ENCODE measurements around the gene ENOPH1.
"Not testable (repeated sequence)": the region's sequence is repeated elsewhere in the genome, so short reads cannot be mapped to it uniquely, and the experiment has no call there.

Gene ENOPH1

DNA sequence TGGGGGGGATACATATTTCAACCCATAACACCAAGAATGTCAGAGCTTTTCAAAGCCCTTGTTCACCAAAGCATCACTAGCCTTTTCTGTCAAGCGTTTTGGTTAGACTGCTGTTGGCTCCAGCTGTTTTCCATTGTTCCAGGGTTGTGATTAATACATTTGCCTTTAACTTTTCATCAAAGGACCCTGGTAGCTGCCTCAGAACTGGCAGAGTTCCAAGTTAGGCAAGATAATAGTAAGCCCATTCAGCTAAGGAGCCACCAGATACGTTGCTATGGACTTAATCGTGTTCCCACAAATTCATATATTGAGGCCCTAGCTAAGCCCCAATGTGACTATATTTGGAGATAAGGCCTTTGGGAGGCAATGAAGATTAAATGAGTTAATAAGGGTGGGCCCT, 37.1 kb downstream of the ENOPH1 start:
- in situ Hi-C loops (cut with HindIII; ENCODE audit: low sequenced_read_pairs), result no loop called here

DNA sequence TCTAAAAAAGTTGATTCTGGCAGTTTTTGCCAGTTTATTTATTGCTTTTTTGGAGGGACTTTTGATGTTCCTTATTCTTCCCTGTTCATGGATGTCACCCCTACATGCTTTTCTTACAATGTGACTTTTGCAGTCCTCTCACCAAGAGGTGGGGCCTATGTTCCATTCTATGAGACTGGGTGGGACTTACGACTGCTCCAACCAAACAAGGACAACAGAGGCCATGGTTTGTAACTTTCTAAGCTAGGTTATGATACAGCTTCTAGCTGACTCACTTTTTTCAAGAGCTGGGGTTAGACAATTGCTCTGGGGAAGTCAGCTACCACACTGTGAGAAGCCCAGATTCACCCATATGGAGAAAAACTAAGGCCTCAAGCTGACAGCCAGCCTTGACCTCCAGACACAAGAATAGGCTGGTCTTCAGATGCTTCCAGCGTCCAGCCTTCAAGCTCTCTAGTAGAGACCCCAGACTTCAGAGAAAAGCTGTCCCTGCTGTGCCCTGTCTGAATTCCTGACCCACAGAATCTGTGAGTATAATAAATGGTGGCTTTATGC, 39.5 kb downstream of the ENOPH1 start:
- in situ Hi-C loops (cut with HindIII; ENCODE audit: low sequenced_read_pairs), result no loop called here

DNA sequence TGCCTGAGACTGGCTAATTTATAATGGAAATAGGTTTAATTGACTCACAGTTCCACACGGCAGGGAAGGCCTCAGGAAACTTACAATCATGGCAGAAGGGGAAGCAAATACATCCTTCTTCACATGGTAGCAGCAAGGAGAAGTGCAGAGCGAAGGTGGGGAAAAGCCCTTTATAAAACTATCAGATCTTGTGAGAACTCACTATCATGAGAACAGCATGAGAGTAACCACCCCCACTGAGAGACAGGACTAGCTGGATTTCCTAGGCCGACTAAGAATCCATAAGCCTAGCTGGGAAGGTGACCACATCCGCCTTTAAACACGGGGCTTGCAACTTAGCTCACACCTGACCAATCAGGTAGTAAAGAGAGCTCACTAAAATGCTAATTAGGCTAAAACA, 42.7 kb downstream of the ENOPH1 start:
- in situ Hi-C loops (cut with HindIII; ENCODE audit: low sequenced_read_pairs), result not testable (repeated sequence)

DNA sequence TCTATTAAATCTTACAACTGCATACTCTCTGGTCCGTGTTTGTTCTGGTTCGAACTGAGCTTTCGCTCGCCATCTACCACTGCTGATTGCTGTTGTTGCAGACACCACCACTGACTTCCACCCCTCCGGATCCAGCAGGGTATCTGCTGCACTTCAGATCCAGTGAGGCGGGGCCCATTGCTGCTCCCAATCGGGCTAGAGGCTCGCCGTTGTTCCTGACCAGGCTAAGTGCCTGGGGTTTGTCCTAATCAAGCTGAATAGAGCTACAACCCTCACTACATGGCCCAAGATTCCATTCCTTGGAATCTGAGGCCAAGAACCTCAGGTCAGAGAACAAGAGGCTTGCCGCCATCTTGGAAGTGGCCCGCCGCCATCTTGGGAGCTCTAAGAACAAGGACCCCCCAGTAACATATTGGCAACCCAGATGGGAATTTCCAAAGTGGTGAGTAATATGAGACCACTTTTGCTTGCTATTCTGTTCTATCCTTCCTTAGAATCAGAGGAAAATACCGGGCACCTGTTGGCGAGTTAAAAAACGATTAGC, 43.3 kb downstream of the ENOPH1 start:
- in situ Hi-C loops (cut with HindIII; ENCODE audit: low sequenced_read_pairs), result no loop called here

DNA sequence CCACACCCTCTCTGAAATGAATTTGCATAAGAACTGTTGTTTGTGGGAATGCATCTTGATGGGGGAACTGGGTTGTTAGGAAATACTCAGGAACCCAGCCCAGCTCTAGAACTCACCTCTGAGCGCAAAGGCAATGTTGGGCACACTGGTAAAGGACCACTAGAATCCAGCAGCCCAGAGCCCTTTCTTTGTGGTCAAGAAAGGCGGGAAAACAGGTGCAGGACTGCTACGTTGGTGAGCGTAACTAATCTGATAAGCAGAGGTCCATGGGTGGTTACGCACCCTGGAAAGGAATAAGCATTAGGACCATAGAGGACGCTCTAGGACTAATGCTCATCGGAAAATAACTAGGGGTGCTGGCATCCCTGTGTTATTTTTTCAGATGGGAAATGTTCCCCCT, 45.5 kb downstream of the ENOPH1 start:
- in situ Hi-C loops (cut with HindIII; ENCODE audit: low sequenced_read_pairs), result not testable (repeated sequence)

DNA sequence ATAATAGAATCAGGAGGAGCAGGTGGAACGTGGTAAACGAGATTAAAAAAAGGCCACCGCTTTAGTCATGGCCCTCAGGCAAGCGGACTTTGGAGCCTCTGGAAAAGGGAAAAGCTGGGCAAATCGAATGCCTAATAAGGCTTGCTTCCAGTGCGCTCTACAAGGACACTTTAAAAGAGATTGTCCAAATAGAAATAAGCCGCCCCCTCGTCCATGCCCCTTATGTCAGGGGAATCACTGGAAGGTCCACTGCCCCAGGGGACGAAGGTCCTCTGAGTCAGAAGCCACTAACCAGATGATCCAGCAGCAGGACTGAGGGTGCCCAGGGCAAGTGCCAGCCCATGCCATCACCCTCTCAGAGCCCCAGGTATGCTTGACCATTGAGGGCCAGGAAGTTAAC, 47.1 kb downstream of the ENOPH1 start:
- in situ Hi-C loops (cut with HindIII; ENCODE audit: low sequenced_read_pairs), result not testable (repeated sequence)

DNA sequence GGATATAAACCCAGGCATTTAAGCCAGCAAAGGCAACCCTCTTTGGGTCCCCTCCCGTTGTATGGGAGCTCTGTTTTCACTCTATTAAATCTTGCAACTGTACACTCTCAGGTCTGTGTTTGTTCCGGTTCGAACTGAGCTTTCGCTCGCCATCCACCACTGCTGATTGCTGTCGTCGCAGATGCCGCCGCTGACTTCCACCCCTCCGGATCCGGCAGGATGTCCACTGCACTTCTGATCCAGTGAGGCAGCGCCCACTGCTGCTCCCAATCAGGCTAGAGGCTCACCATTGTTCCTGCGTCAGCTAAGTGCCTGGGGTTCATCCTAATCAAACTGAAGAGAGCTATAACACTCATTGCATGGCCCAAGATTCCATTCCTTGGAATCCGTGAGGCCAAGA, 49.2 kb downstream of the ENOPH1 start:
- in situ Hi-C loops (cut with HindIII; ENCODE audit: low sequenced_read_pairs), result no loop called here

DNA sequence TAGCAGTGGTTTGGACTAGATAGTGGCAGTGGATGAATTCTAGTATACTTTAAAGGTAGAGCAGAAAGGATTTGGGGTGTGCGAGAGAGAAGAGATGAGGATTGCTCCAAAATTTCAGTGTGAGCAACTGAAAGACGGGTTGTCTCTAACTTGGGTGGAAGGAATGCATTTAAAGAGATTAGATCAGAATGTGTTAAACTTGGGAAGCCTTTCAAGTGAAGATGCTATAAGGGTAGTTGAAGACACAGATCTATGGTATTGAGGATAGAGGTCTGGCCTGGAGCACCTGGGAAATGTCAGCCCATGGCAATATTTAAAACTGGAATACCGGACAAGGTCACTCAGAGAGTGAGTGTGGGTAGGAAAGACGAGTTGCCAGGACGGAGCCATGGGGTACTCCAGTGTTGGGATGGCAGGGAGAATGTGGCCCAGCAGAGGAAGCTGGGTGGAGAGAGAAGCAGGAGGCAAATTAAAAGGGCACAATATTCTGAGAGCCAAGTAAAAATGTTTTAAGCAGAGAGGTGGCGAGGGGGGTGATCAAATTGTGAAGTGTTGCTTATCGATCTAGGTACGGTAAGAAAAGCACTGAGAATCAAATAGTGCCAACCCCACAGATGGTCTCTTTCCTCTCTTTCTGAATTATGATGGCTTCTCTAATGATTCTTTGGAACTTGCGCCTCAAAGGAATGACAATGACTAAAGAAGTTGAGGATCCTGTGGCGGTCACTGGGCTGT, 50.5 kb downstream of the ENOPH1 start:
- in situ Hi-C loops (cut with HindIII; ENCODE audit: low sequenced_read_pairs), result no loop called here

DNA sequence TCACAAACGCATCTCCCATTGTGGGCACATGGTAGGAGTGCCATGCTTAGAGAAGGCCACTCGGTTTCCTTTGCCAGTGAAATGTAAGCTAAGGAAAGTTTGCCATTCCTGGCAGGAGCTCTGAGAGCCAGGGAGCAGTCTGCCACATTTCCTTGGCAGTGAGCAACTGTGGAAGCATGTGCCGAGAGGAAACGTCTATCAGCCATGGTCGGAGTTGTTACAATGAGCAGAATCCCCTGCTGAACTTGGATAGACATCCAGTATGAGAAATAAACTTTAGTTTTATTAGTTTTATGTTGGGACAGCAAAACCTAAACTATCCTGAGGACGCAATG, 51.1 kb downstream of the ENOPH1 start:
- in situ Hi-C loops (cut with HindIII; ENCODE audit: low sequenced_read_pairs), result no loop called here

DNA sequence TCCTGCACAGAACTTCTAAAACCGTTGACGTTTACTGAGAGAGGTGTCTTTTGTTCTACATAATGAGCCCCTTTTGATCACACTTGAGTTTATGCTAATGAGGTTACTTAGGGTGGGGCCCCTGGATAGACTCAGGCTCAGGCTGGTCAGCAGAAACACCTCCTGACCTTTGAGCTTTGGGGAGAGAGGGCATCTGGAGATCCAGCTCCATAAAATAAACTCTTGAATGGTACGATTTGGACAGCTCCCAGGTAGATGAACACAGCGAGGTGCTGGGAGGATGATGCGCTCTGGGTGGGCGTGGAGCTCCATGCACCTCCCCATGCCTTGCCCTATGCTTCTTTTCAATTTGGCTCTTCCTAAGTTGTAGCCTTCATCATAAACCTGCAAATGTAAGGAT, 52.0 kb downstream of the ENOPH1 start:
- in situ Hi-C loops (cut with HindIII; ENCODE audit: low sequenced_read_pairs), result no loop called here

DNA sequence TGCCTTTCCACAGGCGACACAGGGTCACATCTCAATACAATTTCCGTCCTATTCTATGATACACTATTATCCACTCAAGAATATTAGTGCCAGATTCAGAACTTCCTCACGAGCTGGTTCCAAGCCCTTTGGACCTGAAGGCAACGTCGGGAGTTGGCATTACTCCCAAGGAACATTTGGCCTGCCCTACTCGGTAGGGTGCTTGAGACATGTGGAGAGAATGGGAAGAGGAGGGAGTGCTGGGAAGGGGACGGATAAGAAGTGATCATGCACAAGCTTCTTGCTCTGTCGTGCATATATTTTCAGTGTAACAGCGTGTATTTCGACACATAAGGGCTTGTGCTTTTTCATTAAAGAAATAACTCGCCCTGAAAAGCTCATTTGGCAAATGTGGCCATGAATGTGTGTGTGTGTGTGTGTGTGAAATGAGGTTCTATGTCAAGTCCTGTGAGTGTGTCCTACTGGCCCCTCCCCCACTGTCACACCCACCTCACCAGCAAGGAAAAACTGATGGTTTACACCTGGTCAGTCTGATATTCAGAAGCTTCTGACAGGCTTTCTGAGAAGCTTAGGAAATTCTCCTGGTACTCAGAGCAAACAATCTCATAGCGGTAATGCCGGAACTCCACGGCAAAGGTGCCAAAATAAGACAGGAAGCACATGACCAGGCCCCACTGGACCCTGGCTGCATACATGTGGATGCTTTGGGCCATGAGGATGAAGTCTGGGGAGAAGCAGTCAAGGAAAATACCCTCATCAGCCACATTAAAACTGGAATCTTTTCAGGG, 54.8 kb downstream of the ENOPH1 start:
- in situ Hi-C loops (cut with HindIII; ENCODE audit: low sequenced_read_pairs), result no loop called here

DNA sequence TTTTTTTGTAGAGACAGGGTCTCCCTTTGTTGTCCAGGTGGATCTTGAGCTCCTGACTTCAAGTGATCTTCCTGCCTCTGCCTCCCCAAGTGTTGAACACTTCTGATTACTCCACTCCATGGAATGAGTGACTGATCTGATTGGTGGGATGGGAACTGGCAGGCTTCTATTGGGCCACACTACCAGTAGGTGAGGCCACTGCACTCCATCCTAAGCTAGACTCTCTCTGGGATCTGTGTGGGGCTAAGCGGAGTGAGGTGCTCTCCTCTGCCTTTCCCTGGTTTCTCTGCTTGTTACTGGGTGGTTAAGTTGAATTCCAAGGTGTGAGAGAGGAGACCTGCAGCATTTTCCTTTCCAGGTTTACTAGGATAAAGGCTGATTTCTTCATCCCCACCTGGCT, 58.7 kb downstream of the ENOPH1 start:
- in situ Hi-C loops (cut with HindIII; ENCODE audit: low sequenced_read_pairs), result no loop called here

DNA sequence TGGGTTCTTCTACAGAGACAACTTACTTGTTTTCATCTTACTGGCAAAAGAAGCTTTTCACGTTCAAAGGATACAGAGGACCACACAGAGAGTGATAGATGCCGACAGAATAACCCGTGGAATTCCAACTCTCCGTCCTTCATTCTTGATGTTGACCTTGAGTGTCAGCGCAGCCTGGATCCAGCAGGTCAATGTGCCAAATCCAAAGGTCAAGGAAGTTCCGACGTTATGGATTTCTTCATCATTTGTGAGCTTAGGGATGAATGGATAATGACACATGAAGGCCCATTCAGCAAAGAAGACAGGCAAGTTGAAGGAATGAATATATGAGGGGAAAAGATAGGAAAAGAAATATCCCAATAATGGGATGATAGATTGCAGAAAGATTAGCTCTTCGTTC, 59.6 kb downstream of the ENOPH1 start:
- in situ Hi-C loops (cut with HindIII; ENCODE audit: low sequenced_read_pairs), result no loop called here

DNA sequence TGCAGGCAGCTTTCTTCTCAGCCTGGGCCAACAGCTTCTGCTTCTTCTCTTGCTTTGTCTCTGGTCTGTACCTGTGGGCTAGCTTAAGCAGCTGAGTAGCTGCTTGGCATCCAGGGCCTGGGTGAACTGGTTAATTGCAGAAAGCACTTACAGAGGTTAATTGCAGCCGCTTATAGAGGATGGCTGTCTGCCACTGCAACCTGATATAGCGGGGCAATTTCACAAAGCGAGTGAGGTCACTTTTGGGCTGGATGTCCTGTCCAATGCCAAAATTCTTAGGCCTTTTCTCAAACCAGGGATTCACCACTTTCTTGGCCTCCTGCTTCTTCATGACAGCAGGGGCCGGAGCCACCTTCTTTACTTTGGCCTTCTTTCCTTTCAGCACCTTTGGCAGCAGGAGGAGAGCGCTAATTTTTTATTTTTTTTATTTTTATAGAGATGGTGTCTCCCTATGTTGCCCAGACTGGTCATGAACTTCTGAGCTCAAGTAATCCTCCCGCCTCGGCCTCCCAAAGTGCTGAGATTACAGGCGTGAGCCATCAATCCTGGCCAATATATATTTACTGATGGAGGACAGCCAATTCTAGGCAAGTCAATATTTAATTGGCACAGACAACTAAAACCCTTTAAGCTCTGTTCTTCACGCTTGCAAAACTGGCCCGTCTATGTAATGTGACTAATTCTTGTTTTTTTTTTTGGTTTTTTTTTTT, 61.0 kb downstream of the ENOPH1 start:
- in situ Hi-C loops (cut with HindIII; ENCODE audit: low sequenced_read_pairs), result no loop called here

DNA sequence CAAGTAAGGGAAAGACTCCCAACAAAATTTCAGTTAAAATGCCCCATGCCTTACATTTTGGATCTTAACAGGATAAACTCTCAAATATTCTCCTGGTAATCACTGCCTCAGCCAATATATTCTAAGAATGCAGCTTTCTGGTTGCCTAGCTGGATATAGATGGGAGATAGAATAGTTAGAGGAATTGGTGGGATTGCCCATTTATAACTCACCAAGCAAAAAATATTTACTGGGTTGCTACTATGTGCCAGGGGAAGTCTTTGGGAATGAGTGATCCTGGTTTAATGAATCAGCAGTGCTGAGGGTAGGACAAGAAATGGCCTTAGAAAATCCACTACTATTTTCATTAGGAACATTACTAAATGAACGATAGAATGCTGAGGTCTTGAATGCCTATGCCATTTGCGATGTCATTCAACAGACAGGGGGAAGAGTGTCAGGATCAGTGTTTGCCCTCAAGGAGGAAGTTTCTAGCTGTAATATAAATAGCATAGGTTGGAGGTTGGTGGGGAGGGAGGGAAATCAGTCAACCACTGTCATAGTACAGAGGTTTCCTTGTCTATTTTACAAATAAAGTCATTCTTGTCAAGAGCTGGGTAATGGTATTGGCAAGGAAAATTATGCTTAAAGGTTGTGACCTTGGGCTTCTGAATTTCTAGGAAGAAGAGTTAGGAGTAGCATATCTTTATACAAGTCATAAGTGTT, 63.5 kb downstream of the ENOPH1 start:
- in situ Hi-C loops (cut with HindIII; ENCODE audit: low sequenced_read_pairs), result no loop called here

DNA sequence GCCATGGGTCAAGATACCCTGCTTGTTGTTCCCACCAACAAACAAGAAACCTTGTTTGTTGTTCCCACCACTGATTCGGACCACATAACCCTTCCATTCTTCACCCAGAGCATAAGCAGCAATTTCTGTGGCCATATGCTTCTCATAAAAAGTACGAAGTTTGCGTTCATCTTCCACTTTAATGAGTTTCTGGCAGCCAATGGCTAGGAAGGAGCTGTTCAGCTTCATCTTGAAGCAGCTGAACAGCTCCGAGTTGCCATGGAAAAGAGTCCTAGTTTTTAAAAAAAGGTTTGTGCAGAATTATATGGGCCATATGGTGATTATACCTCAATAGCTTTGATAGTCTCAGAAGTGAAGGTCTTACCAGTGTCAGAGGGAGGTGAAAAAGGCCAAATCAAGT, 65.3 kb downstream of the ENOPH1 start:
- in situ Hi-C loops (cut with HindIII; ENCODE audit: low sequenced_read_pairs), result no loop called here

DNA sequence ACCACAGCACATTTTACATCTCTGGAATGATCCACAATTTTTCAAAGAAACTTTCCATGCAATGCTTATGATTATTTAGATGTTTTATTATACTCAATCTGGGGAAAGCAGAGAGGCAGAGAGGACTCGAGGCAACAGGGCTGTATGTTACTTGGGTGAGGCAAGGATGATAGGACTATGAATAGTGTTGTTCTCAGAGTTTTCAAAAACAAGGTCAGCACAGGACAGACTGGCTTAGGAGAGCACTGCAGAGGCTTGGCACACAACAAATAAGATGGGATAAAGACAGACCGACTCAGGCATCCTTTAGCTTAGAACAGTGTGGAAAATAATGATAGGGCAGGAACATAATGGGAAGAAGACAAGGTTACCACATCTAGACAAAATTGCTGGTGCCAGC, 66.0 kb downstream of the ENOPH1 start:
- in situ Hi-C loops (cut with HindIII; ENCODE audit: low sequenced_read_pairs), result no loop called here

DNA sequence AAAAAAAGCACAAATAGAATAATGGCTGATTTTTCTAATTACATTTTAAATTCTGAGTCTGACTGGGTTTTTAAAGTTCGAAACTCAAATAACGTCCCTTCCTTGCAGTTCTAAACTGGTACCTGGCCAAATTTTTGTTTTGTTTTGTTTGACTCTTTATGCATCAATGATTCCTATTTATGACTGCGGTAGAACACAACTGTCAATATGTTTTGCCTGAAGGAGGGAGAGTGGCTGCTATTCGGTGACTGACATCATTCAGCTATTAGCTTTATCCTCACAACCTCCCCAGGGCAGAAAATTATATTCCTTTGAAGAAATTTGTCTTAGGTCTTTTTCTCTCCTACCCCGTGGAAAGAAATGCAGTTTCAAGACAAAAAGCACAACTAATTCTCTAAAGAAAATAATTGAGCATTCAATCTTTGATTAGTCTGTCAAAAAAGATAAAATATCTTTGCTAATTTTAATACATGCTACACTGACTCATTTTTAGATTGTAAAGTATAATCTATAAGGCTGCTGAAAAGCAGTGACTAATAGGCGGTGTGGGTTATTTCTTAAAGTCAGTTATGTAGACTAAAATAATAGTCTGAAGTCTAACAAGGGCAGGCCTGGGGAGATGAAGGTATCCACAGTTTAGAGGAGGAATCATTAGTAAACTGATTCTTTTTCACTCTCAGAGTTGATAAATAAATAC, 69.5 kb downstream of the ENOPH1 start:
- in situ Hi-C loops (cut with HindIII; ENCODE audit: low sequenced_read_pairs), result loop anchor here (5.0 kb wide), 1 partner anchor 42 kb away; no protein-coding TSS in a partner anchor

DNA sequence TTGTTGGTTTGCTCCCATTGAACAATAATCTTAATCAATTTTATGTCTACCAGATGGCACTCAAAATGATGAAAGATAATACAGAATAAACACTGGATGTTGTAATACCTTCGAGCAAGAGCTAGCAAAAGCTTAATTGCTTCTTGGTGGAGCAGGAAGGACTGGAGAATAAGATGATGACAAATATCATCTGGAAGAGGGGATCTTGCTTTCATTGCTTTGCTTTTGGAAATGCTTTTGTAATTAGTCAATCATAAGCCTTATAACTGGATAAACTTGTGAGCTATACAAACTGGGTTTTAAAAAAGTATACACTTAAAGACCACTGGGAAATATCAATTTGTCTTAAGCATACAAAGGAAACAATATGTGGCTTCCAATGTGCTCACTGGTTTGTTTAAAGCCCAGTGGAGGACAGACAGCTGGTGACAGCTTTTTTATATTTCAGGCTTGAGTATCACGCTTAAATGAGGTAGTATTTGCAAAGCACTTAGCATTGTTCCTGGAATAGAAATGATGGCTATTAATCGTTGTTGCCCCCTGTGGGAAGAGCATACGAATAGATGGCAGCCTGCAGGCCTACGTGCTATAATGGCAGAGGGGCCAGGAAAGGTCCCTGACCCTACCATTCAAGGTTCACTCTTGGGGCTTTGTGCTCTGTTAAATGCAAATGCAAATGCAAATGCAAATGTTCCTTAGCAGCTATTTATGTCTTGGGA, 70.2 kb downstream of the ENOPH1 start:
- in situ Hi-C loops (cut with HindIII; ENCODE audit: low sequenced_read_pairs), result loop anchor here (5.0 kb wide), 1 partner anchor 42 kb away; no protein-coding TSS in a partner anchor

DNA sequence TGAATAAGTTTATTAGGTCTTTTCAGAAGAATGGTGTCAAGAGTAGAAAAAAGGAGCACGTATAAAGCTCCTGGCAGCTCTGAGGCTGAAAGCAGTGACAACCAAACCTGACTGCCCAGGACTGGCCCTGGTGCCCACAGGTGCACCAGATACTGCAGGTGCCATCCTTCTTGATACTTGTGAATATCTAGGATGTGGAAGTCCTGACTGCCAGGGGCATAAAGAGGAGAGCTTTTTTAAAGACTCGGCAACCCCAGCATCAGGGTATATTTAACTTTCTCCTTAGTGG, 70.7 kb downstream of the ENOPH1 start:
- in situ Hi-C loops (cut with HindIII; ENCODE audit: low sequenced_read_pairs), result loop anchor here (5.0 kb wide), 1 partner anchor 41 kb away; no protein-coding TSS in a partner anchor

Measured in DLD1 (cell line).